ENCODE measurements around the gene SVIL.
A peak's percentile ranks its signal among the peaks of the same experiment; 100 is the strongest.
"Not testable (repeated sequence)": the region's sequence is repeated elsewhere in the genome, so short reads cannot be mapped to it uniquely, and the experiment has no call there.

SVIL gene

GRCh38 chr10:29440981-29441380 is 193.8 kb downstream of the SVIL start:
- Histone ChIP-seq H3K27me3 (ENCODE audit: insufficient read depth, low read depth) (no peaks in the 10 kb centered on the region), H3K36me3 (ENCODE audit: insufficient read depth) (no peaks in the 10 kb centered on the region), H3K4me3 (IDR thresholded peaks at IDR 0.05; ENCODE audit: insufficient read depth, low read depth, low read length) (no peak overlapping the region), H2AFZ (ENCODE audit: low read depth) (no peak overlapping the region), H3K4me2 (peak overlapping the region; percentile 8; the same call in 1 of the 2 replicates), H3K4me1 (ENCODE audit: low read depth, poor library complexity, severe bottlenecking) (peaks cover 14% of the 10 kb centered on the region), H3K9ac (no peak overlapping the region), H4K20me1 (ENCODE audit: insufficient read depth) (no peaks in the 10 kb centered on the region), H3K79me2 (ENCODE audit: insufficient read depth, low read depth) (no peaks in the 10 kb centered on the region), H3K27ac (no peak overlapping the region)
- no peak for TF ChIP-seq CTCF (conservative IDR thresholded peaks at IDR 0.05; ENCODE audit: low read depth, low read length)

GRCh38 chr10:29439005-29439404 is 195.8 kb downstream of the SVIL start:
- H3K4me2 ChIP-seq; H3K27me3 ChIP-seq (ENCODE audit: insufficient read depth, low read depth); H3K79me2 ChIP-seq (ENCODE audit: insufficient read depth, low read depth); H3K36me3 ChIP-seq (ENCODE audit: insufficient read depth); H2AFZ ChIP-seq (ENCODE audit: low read depth); H3K4me3 ChIP-seq (IDR thresholded peaks at IDR 0.05; ENCODE audit: insufficient read depth, low read depth, low read length); H3K27ac ChIP-seq; H3K9ac ChIP-seq; H4K20me1 ChIP-seq (ENCODE audit: insufficient read depth); H3K4me1 ChIP-seq (ENCODE audit: low read depth, poor library complexity, severe bottlenecking): not testable (repeated sequence)

- TF ChIP-seq CTCF (conservative IDR thresholded peaks at IDR 0.05; ENCODE audit: low read depth, low read length) = no peak
- H3K4me3 ChIP-seq (IDR thresholded peaks at IDR 0.05; ENCODE audit: insufficient read depth, low read depth, low read length) = no peak overlapping the region
- H3K27ac ChIP-seq = no peak overlapping the region
- no peaks in the 10 kb centered on the region for H3K79me2 ChIP-seq (ENCODE audit: insufficient read depth, low read depth)
- H3K36me3 ChIP-seq (ENCODE audit: insufficient read depth) = no peaks in the 10 kb centered on the region
- H3K4me1 ChIP-seq (ENCODE audit: low read depth, poor library complexity, severe bottlenecking) = peaks cover 9% of the 10 kb centered on the region
- no peaks in the 10 kb centered on the region for H3K27me3 ChIP-seq (ENCODE audit: insufficient read depth, low read depth)
- no peak overlapping the region for H3K4me2 ChIP-seq
- H2AFZ ChIP-seq (ENCODE audit: low read depth) = no peak overlapping the region
- H3K9ac ChIP-seq = no peak overlapping the region
- H4K20me1 ChIP-seq (ENCODE audit: insufficient read depth) = no peaks in the 10 kb centered on the region
These were observed 196.5 kb downstream of the SVIL start for GRCh38 chr10:29438271-29438670.

GRCh38 chr10:29437871-29438270 is 196.9 kb downstream of the SVIL start:
- no peak overlapping the region for H3K4me3 ChIP-seq (IDR thresholded peaks at IDR 0.05; ENCODE audit: insufficient read depth, low read depth, low read length)
- H3K27ac ChIP-seq = no peak overlapping the region
- no peaks in the 10 kb centered on the region for H3K36me3 ChIP-seq (ENCODE audit: insufficient read depth)
- H3K4me1 ChIP-seq (ENCODE audit: low read depth, poor library complexity, severe bottlenecking) = peaks cover 9% of the 10 kb centered on the region
- no peak overlapping the region for H3K4me2 ChIP-seq
- H3K27me3 ChIP-seq (ENCODE audit: insufficient read depth, low read depth) = no peaks in the 10 kb centered on the region
- H3K79me2 ChIP-seq (ENCODE audit: insufficient read depth, low read depth) = no peaks in the 10 kb centered on the region
- no peak overlapping the region for H2AFZ ChIP-seq (ENCODE audit: low read depth)
- H3K9ac ChIP-seq = no peak overlapping the region
- no peaks in the 10 kb centered on the region for H4K20me1 ChIP-seq (ENCODE audit: insufficient read depth)
- TF ChIP-seq CTCF (conservative IDR thresholded peaks at IDR 0.05; ENCODE audit: low read depth, low read length) = no peak

GRCh38 chr10:29435809-29436501 is 198.8 kb downstream of the SVIL start:
- Histone ChIP-seq H4K20me1 (ENCODE audit: insufficient read depth) (no peaks in the 10 kb centered on the region), H3K4me1 (ENCODE audit: low read depth, poor library complexity, severe bottlenecking) (peaks cover 6% of the 10 kb centered on the region), H3K36me3 (ENCODE audit: insufficient read depth) (no peaks in the 10 kb centered on the region), H3K27me3 (ENCODE audit: insufficient read depth, low read depth) (no peaks in the 10 kb centered on the region), H3K79me2 (ENCODE audit: insufficient read depth, low read depth) (no peaks in the 10 kb centered on the region), H3K27ac (no peak overlapping the region), H2AFZ (ENCODE audit: low read depth) (no peak overlapping the region), H3K9ac (no peak overlapping the region), H3K4me3 (IDR thresholded peaks at IDR 0.05; ENCODE audit: insufficient read depth, low read depth, low read length) (no peak overlapping the region), H3K4me2 (no peak overlapping the region)
- no peak for TF ChIP-seq CTCF (conservative IDR thresholded peaks at IDR 0.05; ENCODE audit: low read depth, low read length)
